NAMALWA (cell line): Measurements from ENCODE around the gene ZSWIM4.
"Not testable (repeated sequence)": the region's sequence is repeated elsewhere in the genome, so short reads cannot be mapped to it uniquely, and the experiment has no call there.

Source experiments
- DNase-seq: peaks from one replicate; pipeline ENCODE4 v3.0.0-alpha.2; 2015; ENCODE audit warnings: low spot score

ZSWIM4 gene

DNA sequence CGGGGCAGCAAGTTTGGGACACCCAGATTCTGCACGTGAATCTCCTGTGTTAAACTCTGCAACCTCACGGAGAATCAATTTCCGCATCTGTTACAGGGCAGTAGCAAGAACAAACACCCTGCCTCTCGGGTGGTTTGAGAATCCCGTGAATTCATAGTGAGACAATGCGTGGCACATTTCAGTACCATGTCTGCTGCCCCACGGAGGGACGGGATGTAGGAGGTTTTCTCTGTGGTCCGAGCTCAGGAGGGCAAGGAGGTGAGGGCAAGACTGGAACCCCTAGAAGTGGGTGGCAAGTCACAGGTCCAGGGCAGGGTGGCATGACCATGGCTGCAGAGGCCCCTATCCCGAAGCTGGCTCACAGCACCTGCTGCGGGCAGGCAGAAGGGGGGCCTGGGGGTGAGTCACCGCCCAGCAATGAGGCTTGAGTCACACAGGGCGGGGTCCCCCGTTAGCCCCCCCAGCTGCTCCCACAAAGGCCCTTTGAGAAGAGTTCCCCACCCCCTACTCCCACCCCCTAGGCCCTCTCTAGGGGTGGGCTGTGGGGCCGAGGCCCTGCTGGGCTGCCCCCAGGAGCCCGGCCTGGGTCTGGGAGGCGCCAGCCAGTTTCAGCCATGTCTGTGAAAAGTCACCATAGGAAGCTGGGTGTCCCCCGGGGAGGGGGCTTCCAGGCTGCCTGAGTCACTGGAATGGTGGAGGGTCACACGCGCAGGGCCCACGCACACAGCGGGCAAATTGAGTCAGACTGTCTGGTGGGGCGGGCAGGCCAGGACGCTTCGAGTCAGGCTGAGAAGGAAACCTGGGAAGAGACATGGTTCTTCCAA lies 55.9 kb downstream of the ZSWIM4 start:
- DNase-seq: no peak

DNA sequence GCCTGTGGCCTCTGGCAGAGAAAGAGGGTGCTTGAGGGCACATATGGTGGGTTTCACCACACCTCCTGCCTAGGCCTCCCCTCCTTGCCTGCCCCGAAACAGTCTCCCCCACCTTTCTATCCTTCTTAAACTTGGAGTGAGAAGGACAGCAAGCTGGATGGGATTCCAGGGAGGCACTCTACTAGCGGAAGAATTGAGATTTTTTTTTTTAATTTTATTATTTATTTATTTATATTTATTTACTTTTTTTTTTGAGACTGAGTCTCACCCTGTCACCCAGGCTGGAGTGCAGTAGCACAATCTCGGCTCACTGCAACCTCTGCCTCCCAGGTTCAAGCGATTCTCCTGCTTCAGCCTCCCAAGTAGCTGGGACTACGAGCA lies 56.5 kb downstream of the ZSWIM4 start:
- not testable (repeated sequence) for DNase-seq

DNA sequence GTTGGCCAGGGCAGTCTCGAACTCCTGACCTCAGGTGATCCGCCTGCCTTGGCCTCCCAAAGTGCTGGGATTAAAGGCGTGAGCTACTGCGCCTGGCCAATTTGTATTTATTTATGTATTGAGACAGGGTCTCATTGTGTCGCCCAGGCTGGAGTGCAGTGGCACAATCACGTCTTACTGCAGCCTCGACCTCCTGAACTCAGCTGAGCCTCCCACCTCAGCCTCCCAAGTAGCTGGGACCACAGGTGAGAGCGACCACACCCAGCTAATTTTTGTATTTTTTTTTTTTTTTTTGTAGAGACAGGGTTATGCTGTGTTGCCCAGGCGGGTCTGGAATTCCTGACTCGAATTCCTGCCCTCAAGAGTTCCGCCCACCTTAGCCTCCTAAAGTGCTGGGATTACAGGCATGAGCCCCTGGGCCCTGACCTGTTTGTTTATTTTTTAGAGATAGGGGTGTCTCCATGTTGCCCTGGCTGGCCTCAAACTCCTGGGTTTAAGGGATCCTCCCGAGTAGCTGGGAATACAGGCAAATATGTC lies 57.0 kb downstream of the ZSWIM4 start:
- DNase-seq: not testable (repeated sequence)

DNA sequence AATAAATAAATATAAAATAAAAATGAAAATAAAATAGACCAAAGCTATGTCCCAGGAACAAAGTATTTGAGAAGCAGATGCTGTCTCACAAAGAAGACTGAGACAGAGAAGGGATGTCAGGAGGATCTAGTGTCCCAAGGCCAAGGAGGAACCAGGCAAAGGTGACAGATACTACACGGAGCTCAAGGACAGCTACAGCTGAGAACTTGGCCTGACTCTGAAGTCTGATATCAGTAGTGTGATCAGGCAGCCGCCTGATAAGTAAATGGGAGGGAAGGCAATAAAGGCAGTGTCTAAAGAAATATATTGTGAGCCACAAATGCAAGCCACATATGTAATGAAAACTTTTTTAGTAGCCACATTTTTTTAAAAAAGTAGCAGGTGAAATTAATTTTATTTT lies 61.3 kb downstream of the ZSWIM4 start:
- DNase-seq: no peak

DNA sequence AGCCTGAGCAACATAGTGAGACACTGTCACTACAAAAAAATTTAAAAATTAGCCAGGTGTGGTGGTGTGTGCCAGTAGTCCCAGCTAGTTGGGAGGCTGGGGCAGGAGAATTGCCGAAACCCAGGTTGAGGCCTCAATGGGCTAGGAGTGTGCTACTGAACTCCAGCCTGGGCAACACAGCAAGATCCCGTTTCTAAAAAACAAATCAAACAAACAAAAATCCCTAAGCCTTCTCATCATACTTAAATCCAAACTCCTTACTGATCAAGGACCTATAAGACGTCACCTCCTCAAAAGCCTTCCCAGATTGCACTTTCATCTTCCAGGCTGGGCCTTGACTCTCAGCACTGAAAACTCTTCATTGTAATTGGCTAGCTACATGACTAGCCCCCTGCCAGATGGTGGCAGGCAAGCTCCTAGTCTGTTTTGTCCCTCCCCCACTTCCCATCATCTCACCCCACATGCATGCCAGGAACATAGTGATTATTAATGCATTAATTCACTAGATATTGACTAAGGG lies 64.2 kb downstream of the ZSWIM4 start:
- DNase-seq: no peak

DNA sequence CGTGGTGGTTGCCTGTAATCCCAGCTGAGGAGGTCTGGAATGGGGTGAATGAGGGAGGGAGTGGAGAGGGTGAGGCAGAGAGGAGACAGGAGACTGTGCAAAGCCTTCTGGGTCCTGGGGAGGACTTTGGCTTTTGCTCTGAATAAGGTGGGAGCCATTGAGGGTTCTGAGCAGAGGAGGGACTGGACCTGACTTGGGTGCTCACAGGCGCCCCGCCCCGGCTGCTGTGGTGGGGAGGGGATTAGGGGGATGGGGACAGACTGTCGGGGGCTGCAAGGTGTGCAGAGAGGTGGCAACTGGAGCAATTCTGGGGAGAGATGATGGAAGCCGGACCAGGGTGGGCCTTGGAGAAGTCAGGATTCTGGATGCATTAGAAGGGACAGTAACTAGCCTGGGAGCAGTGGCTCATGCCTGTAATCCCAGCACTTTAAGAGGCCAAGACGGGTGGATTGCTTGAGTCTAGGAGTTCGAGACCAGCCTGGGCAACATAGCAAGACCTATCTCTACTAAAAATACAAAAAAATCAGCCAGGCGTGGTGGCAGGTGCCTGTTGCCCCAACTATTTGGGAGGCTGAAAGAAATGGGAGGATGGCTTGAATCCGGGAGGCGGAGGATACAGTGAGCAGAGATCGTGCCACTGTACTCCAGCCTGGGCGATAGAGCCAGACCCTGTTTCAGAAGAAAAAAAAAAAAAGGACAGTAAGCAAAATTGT lies 65.6 kb downstream of the ZSWIM4 start:
- DNase-seq: no peak

DNA sequence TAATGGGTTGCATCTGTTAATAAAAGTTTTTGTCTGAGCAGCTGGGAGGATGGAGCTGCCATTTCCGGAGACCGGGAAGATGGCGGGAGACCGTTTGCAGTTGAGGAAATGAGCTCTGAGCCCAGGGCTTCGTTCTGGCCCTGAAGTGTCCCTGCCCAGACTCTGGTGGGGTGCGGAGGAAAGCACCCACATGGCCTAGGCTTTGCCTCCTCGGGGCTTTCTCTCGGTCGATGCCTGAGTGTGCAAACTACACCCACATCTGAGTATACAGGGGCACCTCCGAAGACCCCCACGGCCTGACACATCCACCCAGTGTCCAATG lies 66.1 kb downstream of the ZSWIM4 start:
- DNase-seq: no peak

DNA sequence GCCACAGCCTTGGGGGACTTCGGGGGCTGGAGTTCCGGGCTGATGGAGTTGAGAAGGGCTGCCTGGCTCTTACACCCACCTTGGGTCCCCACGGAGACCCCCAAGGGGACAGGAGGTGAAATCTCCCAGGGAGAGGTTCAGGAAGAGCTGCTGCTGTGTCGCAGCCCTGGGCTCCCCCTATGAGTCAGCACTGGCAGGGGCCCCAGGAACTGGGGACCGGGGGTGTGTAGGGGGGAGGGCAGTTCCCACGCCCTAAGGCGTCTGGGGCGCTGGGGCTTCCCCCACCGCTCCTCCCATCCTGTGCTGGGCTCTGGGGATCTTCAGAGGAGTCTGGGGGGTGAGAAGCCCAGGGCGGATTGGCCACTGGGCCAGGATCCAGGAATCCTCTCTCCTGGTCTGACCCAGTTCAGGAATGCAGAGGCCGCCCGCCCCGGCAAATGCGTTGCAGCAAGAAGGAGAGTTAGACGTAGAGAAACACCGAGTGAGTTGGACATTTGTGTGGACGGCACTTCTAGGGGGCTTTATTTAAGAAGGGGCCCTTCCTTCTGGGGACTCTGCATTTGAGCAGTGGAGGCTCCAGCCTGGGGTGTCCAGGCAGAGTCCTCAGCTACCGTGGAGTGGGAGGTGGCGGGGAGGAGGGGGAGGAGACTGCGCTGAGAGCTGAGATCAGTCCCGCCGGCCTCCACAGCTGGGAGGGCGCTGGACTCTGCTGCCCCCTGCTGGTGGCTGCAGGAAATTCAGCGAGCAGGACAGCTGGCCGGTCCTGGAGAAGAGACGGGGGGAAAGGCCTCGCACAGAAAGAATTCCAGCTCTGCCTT lies 66.7 kb downstream of the ZSWIM4 start:
- peak; percentile 82 for DNase-seq

DNA sequence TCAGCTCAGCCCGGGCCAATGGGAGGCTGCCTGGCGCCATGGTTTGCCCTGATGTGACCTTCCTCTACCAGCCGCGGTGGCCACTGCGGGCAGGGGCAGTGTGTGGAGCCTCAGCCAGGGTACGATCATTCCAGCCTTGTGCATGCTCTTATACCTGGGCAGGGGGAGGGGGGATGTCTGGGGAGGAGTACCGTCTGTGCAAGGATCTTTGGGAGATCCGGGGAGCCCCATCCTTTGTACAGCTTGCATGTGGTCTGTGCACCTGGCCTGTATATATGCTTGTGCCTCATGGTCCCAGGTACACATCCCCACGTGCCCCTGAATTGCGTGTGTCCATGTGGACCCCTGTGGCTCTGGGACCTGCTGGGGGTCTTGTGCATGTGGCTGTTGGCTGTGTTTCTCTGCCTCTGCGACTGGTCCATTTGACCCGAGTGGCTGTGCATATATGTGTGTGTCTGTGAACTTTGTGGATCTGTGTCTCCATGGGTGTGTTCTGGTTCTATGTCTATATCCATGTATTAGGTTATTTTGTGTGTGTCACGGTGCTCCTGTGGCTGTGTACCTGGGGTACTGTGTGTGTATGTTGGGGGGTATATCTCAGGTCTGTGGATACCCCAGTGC lies 68.9 kb downstream of the ZSWIM4 start:
- no peak for DNase-seq

DNA sequence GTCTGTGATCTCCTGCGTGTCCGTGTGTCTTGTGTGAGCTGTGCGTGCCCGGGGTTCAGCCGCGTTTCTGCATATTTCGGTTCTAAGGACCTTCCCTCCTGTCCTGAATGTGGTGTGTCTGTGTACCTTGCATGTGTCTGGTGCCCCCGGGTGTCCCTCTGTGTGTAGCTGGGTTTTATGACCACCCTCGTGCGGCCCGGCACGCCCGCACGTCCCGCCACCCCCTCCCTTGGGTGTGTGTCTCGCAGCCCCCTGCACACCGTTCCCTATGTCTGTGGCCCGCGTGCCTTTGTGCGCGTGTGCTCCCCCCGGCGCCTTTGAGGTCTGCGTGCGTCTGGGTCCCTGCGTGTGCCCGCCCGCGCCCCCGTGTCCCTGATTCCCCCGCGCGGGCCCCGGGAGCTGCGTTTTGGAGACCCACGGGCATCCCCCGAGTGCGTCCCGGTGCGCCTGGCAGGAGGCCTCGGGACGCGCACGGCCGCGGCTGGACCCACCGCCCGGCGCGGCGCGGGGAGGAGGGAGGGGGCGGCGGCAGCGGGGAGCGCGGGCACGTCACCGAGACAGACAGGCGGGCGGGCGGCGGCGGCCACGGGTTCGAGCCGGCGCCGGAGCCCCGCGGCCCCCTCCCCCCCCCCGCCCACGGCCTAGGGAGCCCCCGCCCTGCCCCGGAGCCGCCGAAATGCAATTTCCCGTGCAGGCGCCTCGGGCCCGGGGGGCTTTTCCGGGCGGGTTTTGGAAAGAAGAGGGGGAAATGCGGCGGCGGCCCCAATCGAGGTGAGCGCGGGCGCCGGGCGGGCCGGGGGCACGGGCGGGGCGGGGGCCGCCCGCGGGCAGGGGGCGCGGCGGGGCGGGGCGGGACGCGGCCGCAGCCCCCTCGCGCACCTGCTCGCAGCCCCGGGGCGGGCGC lies 69.7 kb downstream of the ZSWIM4 start:
- DNase-seq: no peak

DNA sequence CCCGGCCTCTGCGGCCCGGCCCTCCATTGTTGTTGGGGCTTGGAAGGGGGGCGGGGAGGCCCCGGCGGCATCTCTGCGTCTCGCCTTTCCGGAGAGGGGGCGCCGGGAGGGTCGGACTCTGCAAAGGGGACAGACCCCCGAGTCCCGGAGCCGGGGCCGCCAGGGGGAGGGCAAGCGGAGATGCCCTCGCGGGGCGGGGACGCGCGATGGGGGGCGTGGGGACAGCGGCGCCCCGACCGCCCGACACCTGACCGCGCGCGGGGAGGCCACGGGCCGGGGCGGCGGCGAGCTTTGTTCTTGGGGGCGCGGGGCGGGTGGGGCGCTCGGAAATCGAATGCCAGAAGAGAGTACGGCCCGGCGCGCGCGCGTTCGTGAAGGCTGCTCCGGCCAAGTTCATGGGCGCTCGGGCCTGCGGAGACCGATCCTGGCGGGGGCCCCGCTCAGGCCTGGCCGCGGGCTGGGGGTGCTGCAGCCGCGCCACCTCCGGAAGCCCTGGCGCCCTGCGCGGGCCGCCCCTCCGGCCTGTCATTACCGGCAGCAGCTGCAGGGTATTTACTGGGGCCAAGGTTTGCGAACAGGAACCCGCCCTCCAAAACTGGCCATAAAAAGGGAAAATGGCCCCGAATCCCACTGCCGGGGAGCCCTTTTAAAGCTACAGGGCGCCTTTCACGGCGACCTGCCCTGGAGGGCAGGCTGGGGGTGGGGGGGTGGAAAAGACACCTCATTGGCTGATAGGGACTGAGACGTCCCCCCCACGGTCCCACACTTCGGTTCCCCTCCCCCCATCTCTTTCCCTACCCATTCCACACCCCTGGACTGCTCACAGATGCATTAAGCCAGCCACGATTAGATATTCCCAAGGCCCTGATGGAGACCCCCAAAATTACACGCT lies 70.6 kb downstream of the ZSWIM4 start:
- no peak for DNase-seq

DNA sequence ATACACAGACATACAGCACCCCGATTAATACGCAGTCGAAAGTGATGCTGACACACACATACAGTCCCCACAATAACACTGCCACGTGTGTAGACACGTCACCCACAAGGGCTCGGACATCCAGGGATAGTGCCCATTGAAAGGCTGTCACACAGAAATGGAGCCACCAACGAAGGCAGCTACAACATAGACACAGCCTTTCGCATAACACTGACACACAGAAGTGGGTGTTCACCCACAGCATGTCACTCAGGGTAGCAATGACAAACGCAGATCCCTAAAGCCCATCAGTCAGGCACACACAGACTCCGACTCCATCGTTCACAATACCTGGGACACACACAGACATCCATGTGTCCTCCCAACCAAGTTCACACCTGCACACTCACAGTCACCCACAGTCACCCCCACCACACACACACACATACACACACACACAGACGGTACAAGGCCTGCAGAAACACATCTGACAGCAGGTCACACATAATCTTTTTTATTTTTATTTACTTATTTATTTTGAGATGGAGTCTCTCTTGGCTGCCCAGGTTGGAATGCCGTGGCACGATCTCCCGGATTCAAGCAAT lies 71.3 kb downstream of the ZSWIM4 start:
- no peak for DNase-seq

DNA sequence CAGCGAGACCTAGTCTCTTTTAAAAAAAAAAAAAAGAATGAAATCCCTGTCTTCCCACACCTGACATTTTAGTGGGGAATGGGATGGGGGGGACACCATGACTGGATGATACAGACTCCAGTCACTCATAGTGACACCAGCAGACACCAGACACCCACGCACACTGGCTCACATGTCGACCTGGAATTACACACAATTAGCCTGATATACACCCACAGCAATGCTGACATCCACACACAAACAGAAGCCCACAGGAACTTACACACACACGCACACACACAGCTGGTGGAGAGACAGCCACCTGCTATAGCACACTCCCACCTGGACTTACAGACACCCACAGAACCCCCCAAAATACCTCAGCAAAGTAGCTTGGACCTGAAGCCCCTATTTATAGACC lies 73.4 kb downstream of the ZSWIM4 start:
- no peak for DNase-seq

DNA sequence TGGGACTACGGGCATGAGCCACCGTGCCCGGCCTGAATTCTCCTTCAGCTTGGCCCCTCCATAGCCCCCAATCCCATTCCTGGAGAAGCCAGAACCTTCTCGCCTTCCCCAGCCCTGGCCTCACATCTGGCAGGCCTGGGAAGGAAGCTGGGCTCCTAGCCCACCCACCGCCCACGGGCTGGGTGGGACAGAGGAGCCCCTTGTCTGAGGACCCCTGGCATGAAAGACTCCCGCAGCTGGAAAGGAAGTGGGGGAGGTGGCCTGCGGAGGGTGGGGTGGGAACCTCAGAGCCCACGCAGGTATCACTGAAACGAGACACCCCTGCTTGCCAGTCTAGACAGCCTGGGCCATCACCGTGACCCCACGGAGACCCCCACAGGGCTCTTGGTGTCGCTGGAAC lies 74.0 kb downstream of the ZSWIM4 start:
- DNase-seq: no peak

DNA sequence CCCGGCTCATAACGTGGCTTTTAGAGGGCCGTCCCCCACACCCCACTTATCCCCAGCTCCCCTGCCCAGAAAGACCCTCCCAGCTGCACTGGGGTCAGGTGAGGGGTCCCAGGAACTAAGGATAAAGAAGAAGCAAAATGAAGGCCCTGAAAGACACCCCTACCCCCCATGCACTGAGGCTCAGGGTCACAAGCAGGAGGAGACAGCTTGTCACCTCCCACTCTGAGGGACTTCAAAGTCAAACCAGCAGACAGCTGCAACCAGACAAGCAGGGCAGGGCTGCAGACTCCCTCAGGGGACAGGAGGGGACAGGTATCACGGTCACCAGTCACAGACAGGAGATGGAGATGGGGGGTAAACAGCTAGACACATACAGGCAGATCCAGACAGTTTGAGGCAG lies 75.6 kb downstream of the ZSWIM4 start:
- DNase-seq: no peak

DNA sequence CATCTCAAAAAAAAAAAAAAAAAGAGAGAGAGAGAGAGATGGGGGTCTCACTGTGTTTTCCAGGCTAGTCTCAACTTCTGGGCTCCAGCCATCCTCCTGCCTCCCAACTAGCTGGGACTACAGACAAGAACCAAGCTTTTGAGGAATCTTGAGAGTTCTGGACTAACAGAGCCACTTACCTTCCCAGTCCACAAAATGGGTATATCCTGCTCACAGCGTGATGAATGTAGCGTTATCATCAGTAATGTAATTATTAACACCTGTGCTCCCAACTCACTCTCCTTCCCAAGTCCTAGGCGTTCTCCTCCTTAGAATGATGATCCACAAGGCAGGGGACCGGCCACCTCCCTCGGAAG lies 77.1 kb downstream of the ZSWIM4 start:
- no peak for DNase-seq

DNA sequence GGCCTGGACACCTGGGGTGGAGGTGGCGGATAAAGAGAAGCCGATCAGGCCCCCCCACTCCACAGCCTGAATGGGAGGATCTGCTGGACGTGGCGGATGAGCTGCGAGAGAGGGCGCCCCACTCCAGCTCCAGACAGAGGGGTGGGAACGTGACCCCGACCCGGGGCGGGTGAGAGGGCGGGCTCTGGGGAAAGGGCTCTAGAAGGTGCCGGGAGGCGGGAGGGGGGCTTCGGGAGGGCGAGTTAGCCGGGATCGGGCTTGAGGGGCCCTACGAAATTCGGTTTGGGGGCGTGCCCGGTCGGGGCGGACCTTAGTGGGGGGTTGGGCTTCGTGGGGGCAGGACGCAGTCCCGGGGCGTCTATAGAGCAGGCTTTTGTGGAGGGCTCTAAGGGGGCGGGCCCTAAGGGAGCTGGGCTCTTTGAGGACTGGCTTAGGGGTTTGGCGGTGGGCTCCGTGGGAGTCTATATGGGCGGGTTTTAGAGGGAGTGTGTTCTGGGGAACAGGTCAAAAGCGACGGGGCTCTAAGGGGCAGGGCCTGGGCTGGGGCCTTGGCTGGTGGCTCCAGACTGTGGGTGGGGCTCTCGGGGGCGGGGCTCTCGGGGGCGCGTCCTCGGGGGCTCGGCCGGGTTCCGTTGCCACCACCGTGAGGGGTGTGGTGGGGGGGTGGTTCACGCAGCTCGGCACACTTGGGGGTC lies 77.6 kb downstream of the ZSWIM4 start:
- peak; percentile 80 for DNase-seq

DNA sequence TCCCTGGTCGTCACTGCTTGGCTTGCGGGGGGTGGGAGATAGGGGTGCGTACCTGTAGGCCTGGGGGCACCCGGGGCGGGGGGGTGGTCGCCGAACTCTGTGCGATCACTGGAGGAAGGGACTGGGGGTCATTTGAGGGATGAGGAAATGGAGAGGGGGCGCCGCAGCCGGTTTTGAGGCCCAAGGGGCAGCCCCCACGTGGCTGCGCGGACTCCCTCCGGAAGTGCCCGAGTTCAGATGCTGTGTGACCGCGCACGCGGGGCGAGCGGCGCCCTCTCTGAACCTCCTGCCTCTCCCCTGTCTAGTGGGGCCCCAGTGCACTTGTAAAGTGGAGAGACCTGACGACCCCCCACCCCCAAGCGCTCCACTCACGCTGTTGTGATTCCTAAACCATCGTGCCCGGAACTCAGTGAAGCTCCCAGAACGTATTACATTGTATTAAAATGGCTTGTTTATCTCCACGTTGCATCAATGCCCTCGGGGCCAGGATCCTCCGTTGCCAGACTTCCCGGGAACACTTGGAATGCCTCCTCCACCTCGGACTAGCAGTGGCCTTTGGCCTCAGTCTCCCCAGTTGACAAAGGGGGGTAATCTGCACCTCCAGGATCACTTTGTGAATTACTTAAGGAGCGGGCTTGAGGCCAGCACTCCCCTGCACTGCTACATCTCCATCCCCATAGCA lies 78.7 kb downstream of the ZSWIM4 start:
- DNase-seq: no peak
